ENCODE data around the gene TEX9. TPM values are rescaled to one million over a fixed set of nuclear protein-coding genes. Genes with fewer than 3 reads are reported as not detected.

TEX9 gene
- total and polyA plus RNA-seq, 2 of the 4 experiments (the other 2 are of a cell fraction), result 0.63 to 1.4 TPM

GRCh38 chr15:56341201-56341600 lies 24.0 kb upstream of the TEX9 start:
- no peak overlapping the region for H2BK15ac ChIP-seq (ENCODE audit: low read depth, low read length)
- no peak overlapping the region for H2AFZ ChIP-seq (replicated peaks; ENCODE audit: low read length, poor library complexity)
- DNase-seq (no peak), ATAC-seq (ENCODE audit: low read depth) (no peak)
- no peaks in the 10 kb centered on the region for H3K79me1 ChIP-seq (ENCODE audit: low read depth in 1 of 2, low read length in 2 of 2)
- H3K23ac ChIP-seq (ENCODE audit: low read depth, low read length), result no peak overlapping the region
- no peak overlapping the region for H3K9ac ChIP-seq (ENCODE audit: low read depth, low read length)
- H3K4me3 ChIP-seq (ENCODE audit: insufficient read depth, low read depth, low read length), result no peak overlapping the region
- H3K4me2 ChIP-seq (ENCODE audit: low read depth, low read length), result no peak overlapping the region
- TF ChIP-seq RAD21 (IDR thresholded peaks at IDR 0.05; ENCODE audit: low read length), result no peak
- no peak overlapping the region for H3K18ac ChIP-seq (ENCODE audit: low read depth, low read length)
- dilution Hi-C loops (cut with HindIII; ENCODE audit: low sequenced_read_pairs, unreplicated experiment), result no loop called here
- no peak overlapping the region for H2BK5ac ChIP-seq (ENCODE audit: low read depth, low read length, poor library complexity, severe bottlenecking)
- no peak overlapping the region for H2BK120ac ChIP-seq (ENCODE audit: low read depth, low read length)
- POLR2A ChIA-PET (ENCODE audit: unreplicated experiment), result no interaction called here
- no CpG with 5 or more reads among the region's 3 CpGs for whole genome bisulfite sequencing, 2 experiments (ENCODE audit: extremely low coverage in 2 of 2, insufficient read length in 1 of 2)
- no peaks in the 10 kb centered on the region for H3K9me3 ChIP-seq (ENCODE audit: control insufficient read depth, insufficient read depth, low read length)
- no peak overlapping the region for H4K91ac ChIP-seq (ENCODE audit: insufficient read depth, low read depth, low read length)
- in situ Hi-C loops (cut with MboI; ENCODE audit: low sequenced_read_pairs), result no loop called here
- no peak overlapping the region for H2AK5ac ChIP-seq (ENCODE audit: low read depth, low read length)
- H4K20me1 ChIP-seq (ENCODE audit: insufficient read depth, low read length), result no peaks in the 10 kb centered on the region
- no peak overlapping the region for H3K56ac ChIP-seq (ENCODE audit: extremely low read depth, insufficient read depth, low read length)
- H3K14ac ChIP-seq (replicated peaks; ENCODE audit: low read depth, low read length), result no peak overlapping the region
- H4K5ac ChIP-seq (ENCODE audit: low read depth, low read length), result no peak overlapping the region
- H2BK20ac ChIP-seq (ENCODE audit: low read depth, low read length), result no peak overlapping the region
- no peak overlapping the region for H4K8ac ChIP-seq (ENCODE audit: low read depth in 2 of 2, low read length in 2 of 2)
- no peak overlapping the region for H3K4ac ChIP-seq (ENCODE audit: low read depth, low read length)
- no peak overlapping the region for H2AK9ac ChIP-seq (replicated peaks; ENCODE audit: low read depth, low read length, poor library complexity)
- H3K27me3 ChIP-seq (ENCODE audit: control insufficient read depth, insufficient read depth, low read length), result no peaks in the 10 kb centered on the region
- intact Hi-C loops (cut with micrococcal nuclease), result no loop called here
- H3K4me1 ChIP-seq (ENCODE audit: control insufficient read depth, insufficient read depth, low read length), result no peaks in the 10 kb centered on the region
- BruUV-seq (replicated peaks), result no TSS peak
- H3K27ac ChIP-seq (ENCODE audit: insufficient read depth, low read length), result no peak overlapping the region
- CTCF ChIA-PET, result interaction anchor here (0.6 kb wide), 1 partner anchor 1105 kb away, joined by 3 read pairs; no protein-coding TSS in a partner anchor
- no peaks in the 10 kb centered on the region for H3K9me1 ChIP-seq (ENCODE audit: insufficient read depth, low read length)
- H3K36me3 ChIP-seq (ENCODE audit: control insufficient read depth, insufficient read depth, low read length), result no peaks in the 10 kb centered on the region
